Measurements from ENCODE around the gene OR10A2. TPM values are rescaled to one million over a fixed set of nuclear protein-coding genes. Genes with fewer than 3 reads are reported as not detected.

OR10A2 gene
- total RNA-seq, 4 donors from 2014 or later, result not detected

DNA sequence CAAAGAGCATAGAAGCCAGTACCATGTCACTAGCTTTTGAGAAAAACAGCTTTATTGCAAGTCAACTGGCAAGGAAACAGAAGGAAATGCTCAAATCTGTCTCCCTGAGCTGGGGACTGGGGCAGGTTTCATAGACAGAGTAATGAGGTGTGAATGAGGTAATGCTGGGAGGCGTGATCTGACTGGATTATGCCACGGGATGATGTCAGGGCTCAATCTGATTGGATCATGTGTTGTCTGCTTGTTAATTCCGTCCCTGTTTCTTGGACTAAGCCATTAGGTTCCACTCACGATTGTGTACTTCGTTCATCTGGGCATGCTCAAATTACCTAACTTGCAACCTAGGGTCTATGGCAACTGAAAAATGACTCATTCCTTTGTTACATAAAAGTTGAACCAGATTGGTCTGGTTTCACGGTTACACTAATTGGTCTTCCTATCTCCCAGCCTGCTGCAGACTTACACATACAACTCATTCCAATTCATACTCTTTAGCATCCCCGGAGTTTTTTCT, 37.6 kb upstream of the OR10A2 start:
- Histone ChIP-seq H3K4me3 (no peak overlapping the region), H3K36me3 (no peaks in the 10 kb centered on the region), H3K27ac (replicated peaks in 1 of 4) (no peak overlapping the region), H3K27me3 (no peaks in the 10 kb centered on the region), H3K9me3 (no peaks in the 10 kb centered on the region), H3K4me1 (no peaks in the 10 kb centered on the region)
- 81% methylated on average over 7 of the region's 7 CpGs for WGBS
- TF ChIP-seq POLR2AphosphoS5 (IDR thresholded peaks at IDR 0.05) (no peak), EP300 (IDR thresholded peaks at IDR 0.05) (no peak), POLR2A (IDR thresholded peaks at IDR 0.05; ENCODE audit: low read depth) (no peak)
- TF ChIP-seq, protein P1, sequence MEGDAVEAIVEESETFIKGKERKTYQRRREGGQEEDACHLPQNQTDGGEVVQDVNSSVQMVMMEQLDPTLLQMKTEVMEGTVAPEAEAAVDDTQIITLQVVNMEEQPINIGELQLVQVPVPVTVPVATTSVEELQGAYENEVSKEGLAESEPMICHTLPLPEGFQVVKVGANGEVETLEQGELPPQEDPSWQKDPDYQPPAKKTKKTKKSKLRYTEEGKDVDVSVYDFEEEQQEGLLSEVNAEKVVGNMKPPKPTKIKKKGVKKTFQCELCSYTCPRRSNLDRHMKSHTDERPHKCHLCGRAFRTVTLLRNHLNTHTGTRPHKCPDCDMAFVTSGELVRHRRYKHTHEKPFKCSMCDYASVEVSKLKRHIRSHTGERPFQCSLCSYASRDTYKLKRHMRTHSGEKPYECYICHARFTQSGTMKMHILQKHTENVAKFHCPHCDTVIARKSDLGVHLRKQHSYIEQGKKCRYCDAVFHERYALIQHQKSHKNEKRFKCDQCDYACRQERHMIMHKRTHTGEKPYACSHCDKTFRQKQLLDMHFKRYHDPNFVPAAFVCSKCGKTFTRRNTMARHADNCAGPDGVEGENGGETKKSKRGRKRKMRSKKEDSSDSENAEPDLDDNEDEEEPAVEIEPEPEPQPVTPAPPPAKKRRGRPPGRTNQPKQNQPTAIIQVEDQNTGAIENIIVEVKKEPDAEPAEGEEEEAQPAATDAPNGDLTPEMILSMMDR (IDR thresholded peaks at IDR 0.05), result no peak
- intact Hi-C loops (cut with DNase I), result no loop called here
- no peak for DNase-seq (ENCODE audit: extremely low spot score)

DNA sequence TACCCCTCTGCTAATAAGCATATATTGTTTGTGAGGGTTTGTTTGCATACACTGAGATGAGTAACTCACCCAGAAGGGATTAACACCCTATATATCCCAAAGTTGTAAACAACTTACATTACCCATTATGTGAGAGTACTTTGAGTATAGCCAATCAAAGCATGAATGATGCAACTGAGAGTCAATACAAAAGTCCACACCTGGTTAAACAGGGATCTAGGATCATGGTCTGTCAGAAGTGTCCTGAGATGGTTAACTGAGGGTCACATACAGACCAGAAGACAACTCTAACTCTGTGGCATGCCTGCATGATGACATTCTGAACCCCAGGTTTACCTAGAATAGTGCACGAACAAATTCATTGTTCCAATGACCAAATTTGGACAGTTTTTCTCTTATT, 34.8 kb upstream of the OR10A2 start:
- 94% methylated on average over 1 of the region's 1 CpG for WGBS
- Histone ChIP-seq H3K27me3 (no peaks in the 10 kb centered on the region), H3K4me1 (no peaks in the 10 kb centered on the region), H3K36me3 (no peaks in the 10 kb centered on the region), H3K4me3 (no peak overlapping the region), H3K9me3 (no peaks in the 10 kb centered on the region), H3K27ac (replicated peaks in 1 of 4) (no peak overlapping the region)
- TF ChIP-seq POLR2A (IDR thresholded peaks at IDR 0.05; ENCODE audit: low read depth) (no peak), POLR2AphosphoS5 (IDR thresholded peaks at IDR 0.05) (no peak), EP300 (IDR thresholded peaks at IDR 0.05) (no peak)
- TF ChIP-seq, protein P1 (IDR thresholded peaks at IDR 0.05), result no peak
- intact Hi-C loops (cut with DNase I), result no loop called here
- no peak for DNase-seq (ENCODE audit: extremely low spot score)

DNA sequence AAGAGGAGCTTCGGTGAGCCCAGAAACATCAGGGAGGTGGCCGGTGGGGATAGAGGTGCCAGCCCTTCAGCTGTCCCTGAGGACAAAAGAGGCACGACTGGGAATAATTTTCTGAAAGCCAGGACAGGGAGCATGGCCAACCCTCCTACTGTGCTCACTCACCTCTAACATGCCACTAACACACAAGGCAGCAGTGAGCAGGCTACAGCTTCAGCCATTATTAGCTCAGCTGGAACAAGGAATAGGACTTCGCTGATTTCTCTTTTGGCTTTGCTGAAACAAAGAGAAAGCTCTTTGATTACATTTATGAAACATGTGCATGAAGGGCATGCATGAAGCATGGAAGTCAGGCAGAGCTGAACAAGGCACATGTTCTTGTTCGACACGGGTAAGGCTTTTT, 29.5 kb upstream of the OR10A2 start:
- no peak for DNase-seq (ENCODE audit: extremely low spot score)
- no peaks in the 10 kb centered on the region for H3K27me3 ChIP-seq
- no peak overlapping the region for H3K27ac ChIP-seq (replicated peaks in 1 of 4)
- 76% methylated on average over 5 of the region's 6 CpGs for WGBS
- intact Hi-C loops (cut with DNase I), result no loop called here
- no peaks in the 10 kb centered on the region for H3K36me3 ChIP-seq
- H3K4me3 ChIP-seq, result no peak overlapping the region
- TF ChIP-seq POLR2A (IDR thresholded peaks at IDR 0.05; ENCODE audit: low read depth) (no peak), POLR2AphosphoS5 (IDR thresholded peaks at IDR 0.05) (no peak), EP300 (IDR thresholded peaks at IDR 0.05) (no peak)
- TF ChIP-seq, protein P1 (IDR thresholded peaks at IDR 0.05), result no peak
- no peaks in the 10 kb centered on the region for H3K4me1 ChIP-seq
- no peaks in the 10 kb centered on the region for H3K9me3 ChIP-seq

DNA sequence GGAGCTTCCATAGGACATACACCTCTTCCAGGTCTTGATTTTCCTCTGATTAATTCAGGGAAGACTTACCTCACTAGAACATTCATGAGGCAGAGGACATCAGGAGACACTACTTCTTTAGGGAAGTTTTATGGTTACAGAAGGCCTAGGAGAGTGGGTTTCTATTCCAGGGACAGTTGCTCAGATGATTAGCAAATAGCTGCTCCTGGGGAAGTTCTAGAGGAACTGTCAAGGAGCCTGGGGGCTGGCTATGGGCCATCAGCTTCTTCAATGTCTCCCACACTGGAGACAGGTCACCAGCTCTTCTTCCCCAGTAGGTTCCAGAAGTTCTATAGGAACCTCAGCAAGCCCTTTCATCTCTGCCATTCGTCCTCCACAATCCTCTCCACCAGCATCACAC, 28.8 kb upstream of the OR10A2 start:
- Histone ChIP-seq H3K27ac (replicated peaks in 1 of 4) (no peak overlapping the region), H3K9me3 (no peaks in the 10 kb centered on the region), H3K27me3 (no peaks in the 10 kb centered on the region), H3K36me3 (no peaks in the 10 kb centered on the region), H3K4me1 (no peaks in the 10 kb centered on the region), H3K4me3 (no peak overlapping the region)
- no peak for DNase-seq (ENCODE audit: extremely low spot score)
- TF ChIP-seq, protein P1 (IDR thresholded peaks at IDR 0.05), result no peak
- TF ChIP-seq POLR2A (IDR thresholded peaks at IDR 0.05; ENCODE audit: low read depth) (no peak), POLR2AphosphoS5 (IDR thresholded peaks at IDR 0.05) (no peak), EP300 (IDR thresholded peaks at IDR 0.05) (no peak)
- intact Hi-C loops (cut with DNase I), result no loop called here
- 67% methylated on average over 1 of the region's 1 CpG for WGBS

DNA sequence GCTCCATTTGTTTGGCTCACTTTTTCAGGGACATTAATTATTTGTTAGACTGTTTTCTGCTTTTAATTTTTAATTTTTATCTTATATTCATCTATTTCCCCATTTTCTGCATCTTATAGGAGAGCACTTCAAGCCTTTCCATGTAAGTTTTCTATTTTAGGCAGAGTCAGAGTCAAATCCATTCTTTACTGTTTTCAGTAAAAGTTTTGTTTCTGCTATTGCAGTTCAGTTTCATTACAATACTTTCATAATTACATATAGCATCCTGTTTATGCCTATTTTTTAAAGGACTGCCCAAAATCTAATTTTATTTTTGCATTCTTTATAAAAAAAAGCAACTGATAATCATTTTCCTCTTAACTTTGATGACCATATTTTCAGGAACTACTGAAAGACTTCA, 21.2 kb upstream of the OR10A2 start:
- Histone ChIP-seq H3K27ac (replicated peaks in 1 of 4) (no peak overlapping the region), H3K9me3 (no peaks in the 10 kb centered on the region), H3K36me3 (no peaks in the 10 kb centered on the region), H3K4me3 (no peak overlapping the region), H3K4me1 (no peaks in the 10 kb centered on the region), H3K27me3 (peaks cover 0 to 3% (median 0%) of the 10 kb centered on the region in 4 donors)
- intact Hi-C loops (cut with DNase I), result no loop called here
- no peak for DNase-seq (ENCODE audit: extremely low spot score)
- no peak for TF ChIP-seq POLR2AphosphoS5 (IDR thresholded peaks at IDR 0.05)
- TF ChIP-seq, protein P1 (IDR thresholded peaks at IDR 0.05), result no peak
- no peak for TF ChIP-seq POLR2A (IDR thresholded peaks at IDR 0.05; ENCODE audit: low read depth)
- no peak for TF ChIP-seq EP300 (IDR thresholded peaks at IDR 0.05)
